GM12874 (cell line): ENCODE data around the gene ATP8B4.

Experiments used
- CTCF ChIP-seq: IDR thresholded peaks from 2 replicates; pipeline ENCODE4 v1.5.1; 2011; ENCODE audit warnings: low read depth, mild to moderate bottlenecking, control low read depth, low read length, moderate library complexity; ENCODE audit not compliant: insufficient read depth

ATP8B4 gene

GRCh38 chr15:49887659-49888322 is 231.2 kb downstream of the ATP8B4 start:
- no peak for TF ChIP-seq CTCF

- no peak for TF ChIP-seq CTCF
Observed at GRCh38 chr15:49883121-49883520, 235.9 kb downstream of the ATP8B4 start.

- TF ChIP-seq CTCF: no peak
Observed at GRCh38 chr15:49881866-49882265, 237.2 kb downstream of the ATP8B4 start.

- TF ChIP-seq CTCF: no peak
Observed at GRCh38 chr15:49881433-49881832, 237.6 kb downstream of the ATP8B4 start.

- no peak for TF ChIP-seq CTCF
Observed at GRCh38 chr15:49877873-49878521, 241.0 kb downstream of the ATP8B4 start.

GRCh38 chr15:49877117-49877872 is 241.7 kb downstream of the ATP8B4 start:
- TF ChIP-seq CTCF: no peak

GRCh38 chr15:49876401-49877038 is 242.5 kb downstream of the ATP8B4 start:
- TF ChIP-seq CTCF: peak; percentile 40
